Right ventricle myocardium inferior (tissue), 1 donor: ENCODE results near the gene ENOX1. TPM values are rescaled to one million over a fixed set of nuclear protein-coding genes. Genes with fewer than 3 reads are reported as not detected.
"Not testable (repeated sequence)": the region's sequence is repeated elsewhere in the genome, so short reads cannot be mapped to it uniquely, and the experiment has no call there.

ENCODE experiments used
- ATAC-seq: fragments of 200-7000 bp; cut with Tn5 transposase; one replicate; pipeline ENCODE4 v1.9.1; 2020; ENCODE audit warnings: mild to moderate bottlenecking, moderate library complexity
- DNase-seq: peaks from one replicate; pipeline ENCODE4 v3.0.0; 2021; ENCODE audit errors: missing footprints
- intact Hi-C: fragments of 100-400 bp; cut with DNase I; formaldehyde crosslinking; loops from one replicate; pipeline ENCODE4 v1.11.0; 2022
- total RNA-seq: library from RNA; stranded (reverse); fragmentation: NEBNext Ultra II Directional; extraction: Animal tissue kit (Norgen Biotek cat#: 25700); gene quantifications from one replicate; pipeline ENCODE4 v1.2.1, GENCODE V29; 2021
- donor health status: DM: no; HTN: yes; CAD: no; lungs with severe emphysema.

Gene ENOX1
- total RNA-seq, 1 donor from 2014 or later = 6.1 TPM

DNA sequence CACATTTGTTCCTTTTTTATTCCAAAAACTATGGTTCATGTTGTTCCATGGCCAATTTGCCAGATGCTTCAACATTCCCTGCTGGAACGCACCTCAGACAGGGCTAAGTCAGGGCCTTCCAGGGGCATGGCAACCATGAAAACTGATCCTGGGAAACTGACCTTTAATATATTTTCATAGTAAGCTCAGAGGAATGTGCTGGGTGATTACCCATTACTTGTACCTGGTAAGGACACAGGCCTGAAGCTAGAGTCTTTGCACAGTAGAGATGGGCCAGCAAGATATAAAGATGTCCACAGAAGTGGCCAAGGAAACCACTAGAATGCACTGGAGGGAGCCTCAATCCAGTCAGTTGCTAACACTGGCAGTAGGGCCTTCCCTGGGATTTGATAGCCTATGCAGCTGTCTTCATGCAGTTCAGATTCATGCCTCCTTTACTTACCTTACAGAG, 353.1 kb downstream of the ENOX1 start:
- ATAC-seq = peak; percentile 63

DNA sequence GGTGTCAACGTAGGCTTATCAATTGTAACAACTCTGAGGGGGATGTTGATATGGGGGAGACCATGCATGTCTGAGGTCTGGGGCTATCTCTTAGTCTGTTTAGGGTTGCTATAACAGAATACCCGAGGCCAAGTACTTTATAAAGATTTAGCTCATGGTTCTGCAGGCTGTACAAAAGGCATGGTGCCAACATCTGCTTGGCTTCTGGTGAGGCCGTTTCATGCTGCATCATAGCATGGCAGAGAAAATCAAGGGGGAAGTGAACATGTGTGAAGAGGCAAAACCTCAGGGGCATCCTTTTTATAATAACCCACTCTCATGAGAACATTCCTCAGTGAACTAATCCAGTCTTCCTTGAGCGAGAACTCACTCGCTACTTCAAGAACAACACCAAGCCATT, 353.8 kb downstream of the ENOX1 start:
- peak; percentile 70 for ATAC-seq
- no peak for DNase-seq
- intact Hi-C loops = no loop called here

More for the DNA sequence above, 353.1 kb downstream of the ENOX1 start:
- no peak for DNase-seq
- intact Hi-C loops = no loop called here

DNA sequence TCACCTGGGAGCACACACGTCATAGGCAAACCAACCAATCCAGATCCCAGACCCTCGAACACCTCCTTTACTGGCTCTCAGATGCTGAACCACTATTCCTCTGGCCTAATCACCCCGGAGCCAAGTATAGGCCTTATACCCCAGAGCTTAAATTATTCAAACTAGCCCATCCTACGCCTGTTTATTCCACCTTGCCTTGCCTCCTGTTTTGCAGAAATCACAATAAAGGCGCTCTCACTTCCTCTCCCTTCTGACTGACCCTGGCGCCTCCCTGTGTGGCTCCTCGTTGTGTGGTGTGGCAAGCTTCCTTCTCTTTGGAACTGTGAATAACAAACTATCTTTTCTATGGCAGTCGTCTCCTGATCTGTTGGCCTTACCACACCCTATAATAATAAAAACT, 354.9 kb downstream of the ENOX1 start:
- intact Hi-C loops = no loop called here
- no peak for ATAC-seq

DNA sequence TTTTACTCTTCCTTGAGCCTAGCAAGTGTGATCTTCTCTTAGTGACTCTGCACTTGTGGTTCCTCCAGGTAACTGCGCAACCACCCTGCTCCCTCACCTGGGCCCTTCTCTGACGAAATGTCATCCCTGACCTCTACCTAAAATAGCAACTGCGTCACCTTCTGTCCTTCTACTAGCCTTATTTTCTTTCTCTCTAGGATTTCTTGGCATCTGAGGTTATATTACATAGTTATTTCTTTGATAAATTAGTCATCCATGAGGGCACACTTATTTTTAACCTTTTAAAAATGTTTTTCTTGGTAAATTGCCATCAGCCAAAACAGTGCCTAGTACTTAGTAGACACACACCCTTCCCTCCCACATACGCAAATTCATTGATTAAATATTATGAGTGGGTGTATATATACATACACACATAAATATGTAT, 355.5 kb downstream of the ENOX1 start:
- no peak for ATAC-seq
- no peak for DNase-seq
- intact Hi-C loops = no loop called here

More for the DNA sequence above, 354.9 kb downstream of the ENOX1 start:
- DNase-seq = no peak

DNA sequence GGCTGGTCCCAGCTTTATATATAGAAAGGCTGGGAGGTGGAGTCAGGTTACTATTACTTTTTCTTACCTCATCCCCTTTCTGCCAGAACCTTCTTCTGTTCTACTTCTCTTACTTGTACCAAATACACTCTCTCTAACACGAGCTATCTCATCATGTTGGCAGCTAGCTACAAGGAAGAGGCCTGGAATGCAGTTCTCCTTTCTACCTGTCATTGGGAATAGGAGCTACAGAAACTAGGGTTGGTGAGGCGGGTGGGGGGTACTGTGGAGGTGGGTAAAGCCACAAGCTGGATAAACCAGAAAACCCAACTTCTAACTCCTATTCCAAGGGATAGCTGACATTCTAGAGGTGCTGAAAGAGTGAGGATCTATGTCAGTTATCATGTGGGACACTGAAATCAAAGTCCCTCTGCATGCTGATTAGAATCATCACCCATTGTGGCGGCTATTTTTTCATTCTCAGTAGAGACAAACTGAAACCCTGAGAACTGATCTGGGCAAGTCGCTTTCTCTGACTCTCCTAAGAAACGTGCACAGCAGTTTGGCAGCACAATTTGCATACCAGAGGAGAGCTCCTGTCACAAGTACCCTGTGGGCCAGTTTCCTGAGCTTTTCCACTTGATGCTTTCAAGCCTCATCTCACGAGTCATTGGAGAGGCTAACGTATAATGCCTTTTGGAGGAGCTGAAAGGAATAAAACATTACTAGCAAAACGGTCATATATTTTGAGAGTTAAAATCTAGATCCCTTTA, 358.1 kb downstream of the ENOX1 start:
- no peak for ATAC-seq
- intact Hi-C loops = no loop called here
- DNase-seq = no peak

DNA sequence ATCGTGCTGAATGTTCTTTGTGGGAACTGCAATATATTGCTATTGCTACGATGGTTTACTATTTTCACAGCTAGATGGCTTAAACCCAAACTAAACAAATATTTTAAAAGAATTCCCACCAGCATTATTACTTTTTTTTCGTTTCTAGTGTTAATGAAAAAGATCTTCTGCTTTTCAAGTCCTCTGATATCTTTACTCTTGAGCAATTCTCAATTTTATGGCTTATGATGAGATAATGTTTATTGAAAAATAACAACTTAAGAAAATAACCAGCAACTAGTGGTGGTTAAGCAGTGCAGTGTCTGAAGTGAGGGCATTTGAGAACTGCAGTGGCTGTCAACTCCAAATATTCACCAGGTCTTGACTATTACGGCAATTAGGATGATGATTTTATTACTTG, 360.4 kb downstream of the ENOX1 start:
- intact Hi-C loops = no loop called here
- DNase-seq (no peak), ATAC-seq (no peak)

DNA sequence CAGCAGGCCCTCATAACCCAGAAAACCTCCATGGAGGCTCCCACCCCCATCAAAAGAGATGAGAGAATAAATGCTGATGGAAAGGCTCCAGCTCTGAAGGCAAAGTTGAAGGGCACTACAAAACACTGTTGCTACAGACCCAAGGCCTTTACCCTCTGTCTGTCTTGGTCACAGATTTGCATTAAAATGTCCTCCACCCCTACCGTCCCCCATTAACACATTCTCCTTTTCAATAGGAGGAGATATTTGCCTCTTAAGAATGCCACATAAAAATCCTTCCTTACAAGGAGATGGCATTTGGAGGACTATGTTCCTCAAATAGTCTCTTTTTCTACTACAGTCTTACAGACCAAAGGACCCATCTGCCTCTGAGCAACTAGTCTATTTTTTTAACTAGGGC, 361.5 kb downstream of the ENOX1 start:
- intact Hi-C loops = no loop called here
- DNase-seq (no peak), ATAC-seq (no peak)

DNA sequence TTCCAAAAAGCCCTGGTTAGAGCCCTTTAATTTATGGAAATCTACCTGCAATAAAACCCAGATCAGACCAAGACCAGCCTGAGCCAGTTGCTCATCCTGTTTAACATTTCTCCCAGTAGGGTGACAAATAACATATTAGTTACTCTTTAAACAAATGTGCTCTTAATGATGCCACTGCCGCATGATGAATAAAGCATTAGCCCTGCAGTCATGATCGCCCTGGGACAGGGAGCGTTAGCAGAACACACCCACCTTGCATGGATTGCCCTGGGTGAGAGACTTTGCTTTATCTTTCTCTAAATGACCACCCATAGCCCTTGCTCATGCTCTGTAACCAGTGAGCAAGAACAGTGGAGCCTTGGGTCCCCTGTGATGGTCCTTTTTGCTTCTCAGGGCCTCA, 362.4 kb downstream of the ENOX1 start:
- intact Hi-C loops = no loop called here
- no peak for ATAC-seq

DNA sequence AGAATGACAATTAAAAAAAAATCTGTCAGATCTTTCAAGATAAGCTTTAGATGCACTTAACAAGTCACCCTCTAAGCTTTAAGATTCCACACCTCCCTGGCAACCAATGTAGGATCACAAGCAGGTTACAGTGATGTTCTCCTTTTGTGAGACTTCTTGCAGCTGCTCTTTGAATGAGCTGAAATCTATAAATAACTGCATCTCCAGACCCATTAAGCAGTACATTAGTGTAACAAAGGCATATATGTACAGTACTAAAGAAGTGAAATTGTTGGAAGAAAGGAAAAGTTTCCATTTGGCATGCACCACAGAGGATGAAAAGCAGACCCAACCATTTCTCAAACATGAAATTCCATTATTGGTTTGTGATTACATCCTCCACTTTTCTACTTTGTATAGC, 364.7 kb downstream of the ENOX1 start:
- ATAC-seq (no peak), DNase-seq (no peak)
- intact Hi-C loops = no loop called here

More for the DNA sequence above, 362.4 kb downstream of the ENOX1 start:
- DNase-seq = no peak

DNA sequence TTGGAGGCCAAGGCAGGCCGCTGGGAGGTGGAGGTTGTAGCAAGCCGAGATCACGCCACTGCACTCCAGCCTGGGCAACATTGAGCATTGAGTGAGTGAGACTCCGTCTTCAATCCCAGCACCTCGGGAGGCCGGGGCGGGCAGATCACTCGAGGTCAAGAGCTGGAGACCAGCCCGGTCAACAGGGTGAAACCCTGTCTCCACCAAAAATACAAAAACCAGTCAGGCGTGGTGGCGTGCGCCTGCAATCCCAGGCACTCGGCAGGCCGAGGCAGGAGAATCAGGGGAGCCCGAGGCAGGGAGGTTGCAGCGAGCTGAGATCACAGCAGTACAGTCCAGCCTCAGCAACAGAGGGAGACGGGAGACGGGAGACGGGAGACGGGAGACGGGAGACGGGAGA, 369.9 kb downstream of the ENOX1 start:
- DNase-seq, intact Hi-C loops, ATAC-seq: not testable (repeated sequence)

DNA sequence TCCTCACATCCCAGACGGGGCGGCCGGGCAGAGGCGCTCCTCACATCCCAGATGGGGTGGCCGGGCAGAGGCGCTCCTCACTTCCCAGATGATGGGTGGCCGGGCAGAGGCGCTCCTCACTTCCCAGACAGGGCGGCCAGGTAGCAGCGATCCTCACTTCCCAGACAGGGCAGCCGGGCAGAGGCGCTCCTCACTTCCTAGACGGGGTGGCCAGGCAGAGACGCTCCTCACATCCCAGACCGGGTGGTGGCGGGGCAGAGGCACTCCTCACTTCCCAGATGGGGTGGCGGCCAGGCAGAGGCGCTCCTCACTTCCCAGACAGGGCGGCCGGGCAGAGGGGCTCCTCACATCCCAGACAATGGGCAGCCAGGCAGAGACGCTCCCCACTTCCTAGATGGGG, 370.4 kb downstream of the ENOX1 start:
- DNase-seq, intact Hi-C loops, ATAC-seq: not testable (repeated sequence)

DNA sequence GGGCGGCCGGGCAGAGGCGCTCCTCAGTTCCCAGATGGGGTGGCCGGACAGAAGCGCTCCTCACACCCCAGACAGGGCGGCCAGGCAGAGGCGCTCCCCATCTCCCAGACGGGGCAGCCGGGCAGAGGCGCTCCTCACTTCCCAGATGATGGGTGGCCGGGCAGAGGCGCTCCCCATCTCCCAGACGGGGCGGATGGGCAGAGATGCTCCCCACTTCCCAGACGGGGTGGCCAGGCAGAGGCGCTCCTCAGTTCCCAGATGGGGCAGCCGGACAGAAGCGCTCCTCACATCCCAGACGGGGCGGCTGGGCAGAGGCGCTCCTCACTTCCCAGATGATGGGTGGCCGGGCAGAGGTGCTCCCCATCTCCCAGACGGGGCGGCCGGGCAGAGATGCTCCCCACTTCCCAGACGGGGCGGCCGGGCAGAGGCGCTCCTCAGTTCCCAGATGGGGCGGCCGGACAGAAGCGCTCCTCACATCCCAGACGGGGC, 370.8 kb downstream of the ENOX1 start:
- intact Hi-C loops, ATAC-seq, DNase-seq: not testable (repeated sequence)

DNA sequence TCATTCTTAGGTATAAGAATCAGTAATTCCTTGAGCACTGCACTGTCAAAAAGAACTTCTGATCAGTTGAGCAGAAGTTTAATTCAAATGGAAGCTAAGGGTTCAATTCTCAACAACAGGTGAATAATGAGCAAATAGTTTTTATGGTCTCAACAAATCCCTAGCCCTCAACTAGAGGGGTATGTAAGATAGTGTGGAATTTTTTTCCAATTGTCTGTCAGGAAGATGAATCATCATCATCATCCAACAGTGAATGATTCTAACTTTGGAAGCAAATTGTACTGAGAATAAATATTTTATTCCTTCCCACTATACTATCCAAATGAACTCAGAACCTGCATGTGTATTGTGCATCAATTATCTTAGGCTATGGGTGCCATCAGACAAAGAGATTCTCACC, 372.7 kb downstream of the ENOX1 start:
- no peak for ATAC-seq
- no peak for DNase-seq
- intact Hi-C loops = no loop called here

DNA sequence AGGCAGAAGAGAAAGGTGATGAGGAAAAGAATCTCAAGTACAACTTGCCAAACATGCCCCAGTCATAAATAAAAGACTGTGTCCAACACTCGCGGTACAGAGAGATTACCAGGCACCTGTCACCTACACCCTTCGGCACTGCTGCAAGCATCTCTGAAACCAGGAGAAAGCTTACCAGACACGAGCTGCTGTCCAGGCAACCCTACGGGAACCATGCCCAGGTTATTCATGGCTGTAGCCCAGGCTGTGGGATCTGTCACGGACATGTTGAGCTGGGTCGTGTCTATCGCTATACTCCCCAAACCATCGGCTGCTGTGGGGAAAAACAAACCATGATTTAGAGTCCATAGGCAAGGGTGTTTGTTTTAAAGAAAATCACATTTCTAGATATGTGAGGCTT, 375.0 kb downstream of the ENOX1 start:
- intact Hi-C loops = no loop called here
- no peak for DNase-seq
- peak; percentile 90 for ATAC-seq

DNA sequence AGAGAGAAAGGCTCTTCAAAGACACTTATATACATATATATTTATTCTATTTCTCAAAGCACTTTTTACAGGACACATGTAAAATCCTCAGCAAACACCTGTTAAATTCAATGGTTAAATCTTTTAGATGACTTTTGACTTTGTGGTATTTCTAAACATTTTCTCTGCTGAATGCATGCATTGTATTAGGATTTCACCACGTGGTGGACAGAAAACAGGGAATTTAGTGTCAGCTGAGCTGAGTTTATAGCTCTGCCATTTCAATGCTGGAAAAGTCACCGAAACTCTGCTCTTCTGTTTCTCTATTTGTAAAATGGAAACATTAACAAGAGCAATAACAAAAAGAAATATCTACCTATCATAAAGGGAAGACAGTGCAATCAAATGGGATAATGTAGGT, 375.6 kb downstream of the ENOX1 start:
- DNase-seq (no peak), ATAC-seq (no peak)
- intact Hi-C loops = no loop called here

DNA sequence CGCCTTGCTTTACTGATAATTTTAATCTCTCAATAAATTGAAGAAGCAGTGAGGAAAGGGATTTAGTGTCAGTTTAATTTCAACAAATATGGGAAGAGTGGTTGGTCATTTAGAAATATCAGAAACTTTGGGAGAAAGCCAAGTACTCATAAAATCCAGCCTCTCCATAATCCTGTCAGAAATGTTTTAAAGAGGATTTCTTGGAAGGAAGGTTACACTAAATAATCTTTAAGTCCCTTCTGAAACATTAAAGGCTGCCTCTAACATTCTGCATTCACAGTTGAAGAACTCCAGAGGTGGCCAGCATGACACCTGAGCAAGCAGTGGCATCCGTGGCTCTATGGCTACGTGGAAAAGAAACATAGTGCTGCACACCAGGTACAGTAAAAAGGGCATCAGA, 378.5 kb downstream of the ENOX1 start:
- ATAC-seq = no peak
- no peak for DNase-seq
- intact Hi-C loops = no loop called here

DNA sequence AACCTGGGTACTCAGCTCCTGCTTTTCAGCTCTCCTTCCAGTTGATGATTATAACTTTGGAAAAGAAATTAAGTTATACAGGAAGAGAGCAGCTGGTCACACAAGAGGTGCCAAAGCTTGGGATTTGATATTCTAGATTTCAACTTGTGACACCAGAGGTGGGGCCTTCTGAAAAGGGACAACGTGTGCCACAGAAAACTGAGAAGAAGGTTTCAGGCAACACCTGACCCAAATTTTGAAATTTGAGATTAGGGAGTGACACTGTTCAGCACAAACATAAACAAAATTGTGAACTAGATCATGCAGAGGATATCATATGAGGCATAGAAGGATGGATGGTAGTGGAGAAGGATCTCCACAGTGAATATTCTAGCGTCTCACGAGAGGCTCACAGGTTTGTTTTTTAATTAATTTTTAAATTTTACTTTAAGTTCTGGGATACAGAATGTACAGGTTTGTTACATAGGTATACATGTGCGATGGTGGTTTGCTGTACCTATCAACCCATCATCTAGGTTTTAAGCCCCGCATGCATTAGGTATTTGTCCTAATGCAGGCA, 379.7 kb downstream of the ENOX1 start:
- DNase-seq = no peak
- intact Hi-C loops = no loop called here
- ATAC-seq = no peak

DNA sequence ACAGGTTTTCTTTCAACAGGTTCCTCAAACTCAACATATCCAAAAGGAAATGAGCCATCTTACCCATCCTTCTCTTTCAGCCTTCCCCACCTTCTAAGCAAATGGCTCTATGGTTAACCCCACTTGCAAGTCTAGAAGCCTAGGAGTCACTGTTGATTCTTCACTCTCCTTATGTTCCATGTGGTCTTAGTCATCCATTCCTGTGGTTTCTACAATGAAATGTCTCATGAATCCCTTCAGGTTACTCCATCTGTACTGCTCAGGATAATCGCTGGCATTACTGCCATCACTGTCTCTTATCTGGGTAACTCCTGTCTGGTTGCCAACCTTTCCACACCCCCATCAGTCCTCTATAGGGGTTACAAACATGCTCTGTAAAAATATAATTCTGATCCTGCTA, 381.3 kb downstream of the ENOX1 start:
- no peak for ATAC-seq
- DNase-seq = no peak
- intact Hi-C loops = no loop called here

DNA sequence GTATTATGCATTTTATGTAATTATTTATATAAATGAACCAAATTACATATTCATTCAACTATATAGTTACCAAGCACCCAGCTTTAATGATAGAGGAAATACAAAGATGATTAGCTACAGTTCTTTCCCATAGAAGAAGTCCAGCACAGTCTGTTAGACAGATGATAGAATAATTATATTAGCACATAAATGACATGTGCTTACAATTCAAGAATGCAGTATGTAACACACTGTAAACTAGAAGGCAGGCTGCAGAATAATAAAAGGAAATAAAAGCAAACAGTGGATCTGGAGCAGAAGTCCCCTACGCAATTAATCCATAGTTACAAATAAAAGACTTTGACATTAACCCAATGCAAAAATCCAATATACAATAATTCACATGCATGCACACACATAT, 384.4 kb downstream of the ENOX1 start:
- DNase-seq (no peak), ATAC-seq (no peak)
- intact Hi-C loops = no loop called here

DNA sequence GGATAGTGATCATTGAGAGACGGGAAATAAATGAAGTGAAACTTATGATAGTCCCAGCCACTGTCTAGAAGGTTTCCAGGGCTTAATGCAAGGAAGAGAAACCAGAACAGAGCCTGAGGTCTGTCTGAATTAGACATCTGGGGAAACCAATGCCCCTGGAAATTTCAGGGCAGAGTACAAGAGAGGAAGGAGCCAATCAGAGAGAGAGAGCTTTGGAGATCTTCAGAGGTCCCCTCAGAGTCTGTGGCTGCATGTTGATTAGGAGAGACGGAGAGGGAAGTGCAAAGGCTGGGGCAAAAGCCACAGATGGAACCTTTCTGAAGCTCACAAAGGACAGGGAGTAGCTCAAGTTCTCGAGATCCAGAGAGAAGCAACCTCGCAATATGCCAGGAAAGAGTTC, 385.4 kb downstream of the ENOX1 start:
- intact Hi-C loops = no loop called here
- no peak for DNase-seq
- ATAC-seq = no peak
